IPS-15b (cell line): ENCODE data around the gene ABCA4.

Experiments
- H3K27me3 ChIP-seq: one replicate; pipeline ENCODE4 v1.6.1; 2013; ENCODE audit warnings: low read length; ENCODE audit not compliant: control insufficient read depth, insufficient read depth
- H3K36me3 ChIP-seq: one replicate; pipeline ENCODE4 v1.6.1; 2013; ENCODE audit warnings: low read length; ENCODE audit not compliant: control insufficient read depth, insufficient read depth
- H3K4me1 ChIP-seq: one replicate; pipeline ENCODE4 v1.6.1; 2013; ENCODE audit warnings: mild to moderate bottlenecking, low read length; ENCODE audit not compliant: control insufficient read depth, insufficient read depth
- H3K4me3 ChIP-seq: one replicate; pipeline ENCODE4 v1.5.1; 2013; ENCODE audit warnings: low read depth, low read length
- H3K9ac ChIP-seq: one replicate; pipeline ENCODE4 v1.6.1; 2013; ENCODE audit warnings: low read depth, mild to moderate bottlenecking, low read length
- H3K9me3 ChIP-seq: one replicate; pipeline ENCODE4 v1.6.1; 2013; ENCODE audit warnings: mild to moderate bottlenecking, low read length; ENCODE audit not compliant: control insufficient read depth, insufficient read depth

The ABCA4 gene

GRCh38 chr1:94100785-94101612 lies 19.9 kb downstream of the ABCA4 start:
- Histone ChIP-seq H3K9ac (no peak overlapping the region), H3K27me3 (peaks cover 3% of the 10 kb centered on the region), H3K9me3 (no peaks in the 10 kb centered on the region), H3K4me3 (no peak overlapping the region), H3K36me3 (no peaks in the 10 kb centered on the region), H3K4me1 (peaks cover 9% of the 10 kb centered on the region)

DNA sequence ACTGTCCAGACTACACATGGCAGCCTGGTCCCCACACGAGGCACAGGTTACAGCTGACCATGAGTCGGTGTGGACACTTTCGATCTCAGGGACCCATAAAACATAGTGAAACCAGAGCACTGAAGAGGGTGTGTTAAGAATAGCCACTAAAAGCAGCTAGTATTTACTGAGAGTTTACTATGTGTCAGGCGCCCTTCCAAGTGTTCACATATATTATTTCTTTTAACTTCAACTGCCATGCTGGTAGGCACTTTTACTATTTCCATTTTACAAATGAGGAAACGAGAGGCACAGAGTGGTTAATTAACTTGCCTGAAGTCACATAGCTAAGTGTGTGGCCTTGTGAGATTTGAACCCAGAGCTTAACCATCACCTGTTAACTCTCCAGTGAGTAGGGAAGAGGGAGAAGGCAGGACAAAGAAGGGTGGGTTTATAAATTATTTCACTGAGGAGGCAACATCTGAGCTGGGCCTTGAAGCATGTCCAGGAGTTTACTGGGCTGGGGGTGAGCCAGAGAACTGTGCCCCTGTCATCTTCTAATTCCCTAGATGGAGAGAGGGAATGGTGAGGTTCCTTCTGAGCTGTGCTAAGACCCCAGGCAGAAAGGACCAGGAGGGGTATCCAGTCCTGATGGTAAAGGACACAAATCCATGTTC lies 20.7 kb downstream of the ABCA4 start:
- H3K9ac ChIP-seq: no peak overlapping the region
- H3K4me3 ChIP-seq: no peak overlapping the region
- H3K36me3 ChIP-seq: no peaks in the 10 kb centered on the region
- peaks cover 5% of the 10 kb centered on the region for H3K4me1 ChIP-seq
- no peaks in the 10 kb centered on the region for H3K27me3 ChIP-seq
- H3K9me3 ChIP-seq: no peaks in the 10 kb centered on the region

GRCh38 chr1:94099303-94099702 lies 21.6 kb downstream of the ABCA4 start:
- H3K36me3 ChIP-seq: no peaks in the 10 kb centered on the region
- no peaks in the 10 kb centered on the region for H3K9me3 ChIP-seq
- H3K4me1 ChIP-seq: peaks cover 3% of the 10 kb centered on the region
- no peak overlapping the region for H3K9ac ChIP-seq
- H3K4me3 ChIP-seq: no peak overlapping the region
- H3K27me3 ChIP-seq: no peaks in the 10 kb centered on the region

GRCh38 chr1:94098585-94099111 lies 22.3 kb downstream of the ABCA4 start:
- H3K27me3 ChIP-seq: no peaks in the 10 kb centered on the region
- H3K4me3 ChIP-seq: no peak overlapping the region
- no peaks in the 10 kb centered on the region for H3K9me3 ChIP-seq
- H3K36me3 ChIP-seq: no peaks in the 10 kb centered on the region
- peaks cover 8% of the 10 kb centered on the region for H3K4me1 ChIP-seq
- no peak overlapping the region for H3K9ac ChIP-seq

DNA sequence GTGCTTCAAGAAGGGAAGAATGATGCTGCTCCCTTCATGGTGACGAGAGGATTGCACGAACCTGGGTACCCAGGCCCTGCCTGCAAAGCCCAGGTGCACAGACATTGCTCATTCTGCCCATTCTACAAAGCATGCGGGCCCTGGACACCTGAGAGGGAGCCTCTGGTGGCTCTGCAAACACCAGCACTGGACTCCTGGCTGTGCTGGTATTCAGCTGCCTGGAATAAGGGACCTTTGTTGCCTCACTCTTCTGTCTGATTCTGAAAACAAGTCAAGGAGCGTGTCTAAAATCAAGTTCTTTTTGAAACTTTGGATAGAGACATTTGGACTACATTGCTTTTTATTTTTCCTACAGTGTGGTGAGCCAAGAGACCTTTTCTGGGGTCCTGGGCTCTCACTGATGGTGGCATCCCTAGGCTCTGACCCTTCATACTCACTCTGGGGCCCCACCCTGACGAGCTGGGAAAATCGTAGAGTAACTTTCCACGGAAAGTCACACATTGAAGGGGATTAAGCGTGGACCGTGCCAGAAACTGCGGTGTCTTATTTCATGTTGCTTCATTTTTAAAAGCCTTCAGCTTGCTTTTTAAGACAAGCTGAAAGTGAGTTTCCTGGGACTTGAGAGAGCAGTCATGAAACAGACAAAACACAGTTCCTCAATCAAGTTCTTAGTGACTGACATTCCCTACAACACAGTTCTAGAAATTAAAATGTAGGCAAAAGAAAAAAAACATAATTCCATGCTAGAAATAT lies 24.0 kb downstream of the ABCA4 start:
- Histone ChIP-seq H3K9me3 (no peaks in the 10 kb centered on the region), H3K27me3 (no peaks in the 10 kb centered on the region), H3K9ac (no peak overlapping the region), H3K4me1 (peaks cover 12% of the 10 kb centered on the region), H3K36me3 (no peaks in the 10 kb centered on the region), H3K4me3 (no peak overlapping the region)

DNA sequence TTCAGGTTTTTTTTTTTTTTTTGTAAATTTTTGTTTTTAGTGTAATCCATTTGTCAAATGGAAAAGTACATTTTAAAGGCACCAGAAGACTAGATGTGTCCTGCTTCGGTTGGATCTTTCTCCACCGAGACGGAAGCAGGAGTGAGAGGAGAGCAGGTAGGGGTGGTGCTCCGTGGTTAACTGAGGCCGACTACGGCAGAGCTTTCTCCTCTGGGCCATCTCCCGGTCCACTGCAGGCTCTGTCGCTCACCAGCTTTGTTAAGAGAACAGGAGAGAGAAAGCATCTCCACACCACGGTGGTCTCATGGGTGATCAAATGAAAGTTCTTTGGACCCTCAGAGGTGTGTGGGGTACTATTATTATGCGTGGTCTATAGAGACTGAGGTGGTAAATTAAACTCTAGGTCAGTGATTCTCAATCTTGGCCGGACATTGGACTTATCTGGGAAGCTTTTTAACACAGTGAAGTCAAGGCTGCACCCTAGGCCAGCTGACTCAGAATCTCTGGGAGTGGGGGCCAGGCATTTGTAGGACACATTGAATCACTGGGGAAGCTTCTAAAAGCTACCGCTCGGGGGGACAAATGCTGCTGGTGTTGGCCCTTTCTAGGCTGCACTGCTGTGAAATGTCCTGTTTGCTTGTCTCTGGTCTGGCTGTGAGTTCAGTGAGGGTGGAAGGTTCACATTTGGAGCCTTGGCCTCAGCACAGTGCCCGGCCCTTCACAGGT lies 25.0 kb downstream of the ABCA4 start:
- no peaks in the 10 kb centered on the region for H3K36me3 ChIP-seq
- H3K9ac ChIP-seq: no peak overlapping the region
- H3K27me3 ChIP-seq: no peaks in the 10 kb centered on the region
- H3K9me3 ChIP-seq: no peaks in the 10 kb centered on the region
- peaks cover 13% of the 10 kb centered on the region for H3K4me1 ChIP-seq
- no peak overlapping the region for H3K4me3 ChIP-seq

- Histone ChIP-seq H3K9me3 (no peaks in the 10 kb centered on the region), H3K9ac (no peak overlapping the region), H3K4me1 (peaks cover 13% of the 10 kb centered on the region), H3K27me3 (no peaks in the 10 kb centered on the region), H3K36me3 (no peaks in the 10 kb centered on the region), H3K4me3 (no peak overlapping the region)
These were observed 25.8 kb downstream of the ABCA4 start for GRCh38 chr1:94095112-94095637.

GRCh38 chr1:94094469-94095111 lies 26.4 kb downstream of the ABCA4 start:
- Histone ChIP-seq H3K4me3 (no peak overlapping the region), H3K36me3 (no peaks in the 10 kb centered on the region), H3K27me3 (no peaks in the 10 kb centered on the region), H3K4me1 (peaks cover 13% of the 10 kb centered on the region), H3K9me3 (no peaks in the 10 kb centered on the region), H3K9ac (no peak overlapping the region)

- Histone ChIP-seq H3K4me1 (peaks cover 13% of the 10 kb centered on the region), H3K4me3 (no peak overlapping the region), H3K27me3 (no peaks in the 10 kb centered on the region), H3K9me3 (no peaks in the 10 kb centered on the region), H3K36me3 (no peaks in the 10 kb centered on the region), H3K9ac (no peak overlapping the region)
These were observed 27.0 kb downstream of the ABCA4 start for GRCh38 chr1:94093996-94094395.

DNA sequence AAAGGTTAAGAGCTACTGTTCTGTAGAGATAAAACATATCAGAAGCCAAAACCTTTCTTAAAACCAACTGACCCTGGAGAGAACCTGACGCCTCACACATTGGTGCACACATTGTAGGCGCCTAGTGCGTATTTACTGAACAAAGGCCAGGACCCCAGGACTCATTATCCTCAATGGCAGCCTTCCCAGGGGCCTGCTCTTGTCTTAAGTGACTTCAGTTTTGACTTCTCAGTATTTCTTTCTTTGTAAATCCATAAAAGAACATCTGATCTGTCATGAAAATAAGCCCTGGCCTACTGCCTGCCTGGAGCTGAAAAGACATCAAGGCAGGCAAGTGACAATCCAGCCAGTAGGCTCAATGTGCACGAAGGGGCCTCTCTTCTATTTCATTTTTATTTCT lies 27.6 kb downstream of the ABCA4 start:
- no peak overlapping the region for H3K9ac ChIP-seq
- peaks cover 13% of the 10 kb centered on the region for H3K4me1 ChIP-seq
- no peaks in the 10 kb centered on the region for H3K36me3 ChIP-seq
- no peaks in the 10 kb centered on the region for H3K27me3 ChIP-seq
- no peak overlapping the region for H3K4me3 ChIP-seq
- H3K9me3 ChIP-seq: no peaks in the 10 kb centered on the region

GRCh38 chr1:94092210-94092613 lies 28.7 kb downstream of the ABCA4 start:
- peaks cover 13% of the 10 kb centered on the region for H3K4me1 ChIP-seq
- H3K9me3 ChIP-seq: no peaks in the 10 kb centered on the region
- H3K27me3 ChIP-seq: no peaks in the 10 kb centered on the region
- H3K9ac ChIP-seq: no peak overlapping the region
- no peaks in the 10 kb centered on the region for H3K36me3 ChIP-seq
- H3K4me3 ChIP-seq: no peak overlapping the region
